ENCODE data around the gene SMO.

SMO gene

DNA sequence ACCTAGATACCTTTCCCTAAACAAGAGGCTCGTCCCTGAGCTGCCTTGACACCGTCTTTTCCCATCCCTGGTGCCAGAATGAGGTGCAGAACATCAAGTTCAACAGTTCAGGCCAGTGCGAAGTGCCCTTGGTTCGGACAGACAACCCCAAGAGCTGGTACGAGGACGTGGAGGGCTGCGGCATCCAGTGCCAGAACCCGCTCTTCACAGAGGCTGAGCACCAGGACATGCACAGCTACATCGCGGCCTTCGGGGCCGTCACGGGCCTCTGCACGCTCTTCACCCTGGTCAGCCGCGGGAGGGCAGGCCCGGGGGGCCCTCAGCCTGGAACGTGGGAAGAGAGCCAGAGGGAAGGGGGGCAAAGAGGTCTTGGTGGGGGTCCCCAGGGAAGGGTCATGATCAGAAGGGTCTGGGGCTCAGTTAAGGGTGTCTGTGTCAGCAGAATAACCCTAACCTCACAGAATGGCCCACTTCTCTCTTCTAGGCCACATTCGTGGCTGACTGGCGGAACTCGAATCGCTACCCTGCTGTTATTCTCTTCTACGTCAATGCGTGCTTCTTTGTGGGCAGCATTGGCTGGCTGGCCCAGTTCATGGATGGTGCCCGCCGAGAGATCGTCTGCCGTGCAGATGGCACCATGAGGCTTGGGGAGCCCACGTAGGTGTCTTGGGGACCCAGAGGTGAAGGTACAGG lies 16.8 kb downstream of the SMO start:
- H3K4me3 ChIP-seq (ENCODE audit: low read depth, low read length): no peak overlapping the region
- TF ChIP-seq, protein P1, sequence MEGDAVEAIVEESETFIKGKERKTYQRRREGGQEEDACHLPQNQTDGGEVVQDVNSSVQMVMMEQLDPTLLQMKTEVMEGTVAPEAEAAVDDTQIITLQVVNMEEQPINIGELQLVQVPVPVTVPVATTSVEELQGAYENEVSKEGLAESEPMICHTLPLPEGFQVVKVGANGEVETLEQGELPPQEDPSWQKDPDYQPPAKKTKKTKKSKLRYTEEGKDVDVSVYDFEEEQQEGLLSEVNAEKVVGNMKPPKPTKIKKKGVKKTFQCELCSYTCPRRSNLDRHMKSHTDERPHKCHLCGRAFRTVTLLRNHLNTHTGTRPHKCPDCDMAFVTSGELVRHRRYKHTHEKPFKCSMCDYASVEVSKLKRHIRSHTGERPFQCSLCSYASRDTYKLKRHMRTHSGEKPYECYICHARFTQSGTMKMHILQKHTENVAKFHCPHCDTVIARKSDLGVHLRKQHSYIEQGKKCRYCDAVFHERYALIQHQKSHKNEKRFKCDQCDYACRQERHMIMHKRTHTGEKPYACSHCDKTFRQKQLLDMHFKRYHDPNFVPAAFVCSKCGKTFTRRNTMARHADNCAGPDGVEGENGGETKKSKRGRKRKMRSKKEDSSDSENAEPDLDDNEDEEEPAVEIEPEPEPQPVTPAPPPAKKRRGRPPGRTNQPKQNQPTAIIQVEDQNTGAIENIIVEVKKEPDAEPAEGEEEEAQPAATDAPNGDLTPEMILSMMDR (IDR thresholded peaks at IDR 0.05; ENCODE audit: insufficient read depth, low read length, missing control alignments): no peak
- ChIA-PET POLR2A (no interaction called here), CTCF (interaction anchor here (12.9 kb wide), 1 partner anchor 40 kb away, joined by 297 read pairs; no protein-coding TSS in a partner anchor)
- DNase-seq (ENCODE audit: low read depth, low spot score): no peak

DNA sequence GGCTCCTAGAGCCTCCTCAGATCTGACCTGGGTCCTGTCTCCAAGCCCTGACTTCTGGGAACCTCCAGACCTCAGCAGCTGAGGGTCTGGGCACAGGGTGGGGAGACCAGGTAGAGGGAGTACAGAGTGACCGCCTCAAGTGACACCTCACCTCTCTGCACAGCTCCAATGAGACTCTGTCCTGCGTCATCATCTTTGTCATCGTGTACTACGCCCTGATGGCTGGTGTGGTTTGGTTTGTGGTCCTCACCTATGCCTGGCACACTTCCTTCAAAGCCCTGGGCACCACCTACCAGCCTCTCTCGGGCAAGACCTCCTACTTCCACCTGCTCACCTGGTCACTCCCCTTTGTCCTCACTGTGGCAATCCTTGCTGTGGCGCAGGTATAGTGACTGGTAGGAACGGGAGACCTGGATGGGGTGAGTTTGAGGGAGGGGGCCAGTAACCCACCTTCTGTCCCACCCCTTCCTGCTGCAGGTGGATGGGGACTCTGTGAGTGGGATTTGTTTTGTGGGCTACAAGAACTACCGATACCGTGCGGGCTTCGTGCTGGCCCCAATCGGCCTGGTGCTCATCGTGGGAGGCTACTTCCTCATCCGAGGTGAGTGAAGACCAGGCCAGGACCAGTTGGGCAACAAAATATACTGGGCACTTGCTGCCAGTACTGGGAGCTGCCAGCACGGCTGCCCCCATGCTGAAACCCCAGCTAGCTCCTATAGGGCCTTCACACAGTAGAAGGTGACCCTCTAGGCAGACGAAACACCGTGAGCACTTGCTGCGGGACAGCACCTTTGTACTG lies 17.8 kb downstream of the SMO start:
- ChIA-PET POLR2A (no interaction called here), CTCF (interaction anchor here (4.6 to 12.9 kb wide), 2 partner anchors 12 to 41 kb away, joined by 54 to 297 read pairs; no protein-coding TSS in a partner anchor)
- H3K4me3 ChIP-seq (ENCODE audit: low read depth, low read length): no peak overlapping the region
- TF ChIP-seq, protein P1 (IDR thresholded peaks at IDR 0.05; ENCODE audit: insufficient read depth, low read length, missing control alignments): no peak
- no peak for DNase-seq (ENCODE audit: low read depth, low spot score)

DNA sequence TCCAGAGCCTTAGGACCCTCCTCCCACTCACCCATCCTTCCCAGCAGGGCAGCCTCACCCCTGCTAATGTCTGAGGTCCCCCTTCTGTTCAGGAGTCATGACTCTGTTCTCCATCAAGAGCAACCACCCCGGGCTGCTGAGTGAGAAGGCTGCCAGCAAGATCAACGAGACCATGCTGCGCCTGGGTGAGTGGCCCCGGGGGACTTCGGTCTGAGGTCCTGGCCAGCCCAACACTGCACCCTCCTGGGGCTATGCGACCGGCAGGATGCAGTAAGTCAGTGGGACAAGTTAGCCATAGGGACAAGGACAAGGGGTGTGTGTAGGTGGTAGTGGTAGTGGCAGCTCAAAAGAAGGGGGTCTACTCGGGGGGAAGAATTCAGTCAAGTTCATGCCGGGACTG lies 20.2 kb downstream of the SMO start:
- DNase-seq (ENCODE audit: low read depth, low spot score): no peak
- TF ChIP-seq, protein P1 (IDR thresholded peaks at IDR 0.05; ENCODE audit: insufficient read depth, low read length, missing control alignments): no peak
- POLR2A ChIA-PET: no interaction called here
- CTCF ChIA-PET: interaction anchor here (3.4 to 12.9 kb wide), 4 partner anchors 9 to 43 kb away, joined by 41 to 297 read pairs (median 48); no protein-coding TSS in a partner anchor
- no peak overlapping the region for H3K4me3 ChIP-seq (ENCODE audit: low read depth, low read length)

DNA sequence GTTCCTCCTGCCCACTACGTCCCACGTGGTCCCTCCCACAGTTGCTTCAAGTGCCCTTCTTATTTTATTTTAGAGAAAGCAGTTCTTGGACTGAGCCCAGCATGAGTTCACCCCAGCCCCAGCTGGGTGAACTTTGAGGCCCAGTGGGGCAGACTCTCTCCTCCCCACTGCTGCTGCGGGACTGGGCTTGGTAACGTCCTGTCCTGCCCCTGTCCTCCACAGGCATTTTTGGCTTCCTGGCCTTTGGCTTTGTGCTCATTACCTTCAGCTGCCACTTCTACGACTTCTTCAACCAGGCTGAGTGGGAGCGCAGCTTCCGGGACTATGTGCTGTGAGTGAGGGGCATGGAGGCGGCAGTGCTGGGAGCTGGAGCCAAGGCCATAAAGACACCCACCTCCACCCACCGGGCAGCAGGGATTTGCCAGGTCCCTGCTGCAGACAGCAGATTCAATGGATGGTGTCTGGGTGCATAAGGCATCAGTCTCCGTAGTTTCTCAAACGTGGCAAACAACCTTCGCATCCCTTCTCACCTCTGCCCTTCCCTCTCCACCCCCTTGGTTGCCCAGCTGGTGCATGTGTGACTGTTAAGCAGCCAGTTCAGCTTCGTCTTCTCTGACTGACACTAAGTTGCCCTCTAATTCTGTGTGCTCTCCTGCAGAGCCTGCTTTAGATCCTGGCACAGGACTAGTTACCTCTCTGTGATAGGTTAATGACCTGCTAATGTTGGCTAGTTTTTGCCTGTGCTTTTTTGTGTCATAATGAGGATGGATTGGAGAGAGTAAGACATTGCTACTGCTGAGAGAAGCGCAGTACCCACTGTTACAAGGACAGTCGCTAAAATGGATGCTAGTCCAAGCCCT lies 20.9 kb downstream of the SMO start:
- H3K4me3 ChIP-seq (ENCODE audit: low read depth, low read length): no peak overlapping the region
- POLR2A ChIA-PET: no interaction called here
- CTCF ChIA-PET: interaction anchor here (0.7 to 12.9 kb wide), 12 partner anchors 9 to 427 kb away, joined by 3 to 297 read pairs (median 10); no protein-coding TSS in a partner anchor
- TF ChIP-seq, protein P1 (IDR thresholded peaks at IDR 0.05; ENCODE audit: insufficient read depth, low read length, missing control alignments): no peak
- DNase-seq (ENCODE audit: low read depth, low spot score): no peak

DNA sequence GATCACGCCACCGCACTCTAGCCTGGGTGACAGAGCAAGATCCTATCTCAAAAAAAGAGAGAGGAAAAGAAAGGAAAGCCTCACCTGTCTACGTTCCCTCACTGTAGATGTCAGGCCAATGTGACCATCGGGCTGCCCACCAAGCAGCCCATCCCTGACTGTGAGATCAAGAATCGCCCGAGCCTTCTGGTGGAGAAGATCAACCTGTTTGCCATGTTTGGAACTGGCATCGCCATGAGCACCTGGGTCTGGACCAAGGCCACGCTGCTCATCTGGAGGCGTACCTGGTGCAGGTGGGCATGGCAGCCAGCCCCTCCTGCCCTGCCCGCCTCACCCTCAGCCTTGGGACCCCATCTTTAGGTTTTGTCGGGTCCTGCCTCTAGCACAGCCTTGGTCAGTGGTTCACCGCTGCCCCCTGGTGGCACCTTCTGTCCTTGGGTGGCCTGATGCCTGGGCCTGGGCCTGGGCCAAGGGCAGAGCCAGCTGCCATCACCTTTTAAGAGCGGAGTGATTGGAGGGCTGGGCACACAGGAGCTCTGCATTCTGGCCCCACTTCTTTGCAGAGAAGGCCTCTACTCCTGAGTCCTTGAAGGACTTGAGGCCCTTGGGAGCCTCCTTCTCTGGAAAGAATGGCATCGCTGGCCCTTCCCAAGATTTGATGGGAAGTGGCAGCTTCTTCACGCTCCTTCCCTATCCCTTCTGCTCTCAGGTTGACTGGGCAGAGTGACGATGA lies 22.0 kb downstream of the SMO start:
- TF ChIP-seq, protein P1 (IDR thresholded peaks at IDR 0.05; ENCODE audit: insufficient read depth, low read length, missing control alignments): peak; percentile 93
- ChIA-PET CTCF (interaction anchor here (0.6 to 12.9 kb wide), 24 partner anchors 8 to 426 kb away, joined by 3 to 297 read pairs (median 4); partner anchors contain the start of gene SMO), POLR2A (no interaction called here)
- DNase-seq (ENCODE audit: low read depth, low spot score): no peak
- H3K4me3 ChIP-seq (ENCODE audit: low read depth, low read length): no peak overlapping the region
